HG02798 (cell line): Measurements from ENCODE around the gene CEP95.
"Not testable (repeated sequence)": the region's sequence is repeated elsewhere in the genome, so short reads cannot be mapped to it uniquely, and the experiment has no call there.

Source experiments
- ATAC-seq: cut with Tn5 transposase; IDR thresholded peaks from one replicate; pipeline ENCODE4 v1.9.1; 2021; ENCODE audit warnings: mild to moderate bottlenecking; ENCODE audit not compliant: unreplicated experiment, poor library complexity

CEP95 gene, protein sequence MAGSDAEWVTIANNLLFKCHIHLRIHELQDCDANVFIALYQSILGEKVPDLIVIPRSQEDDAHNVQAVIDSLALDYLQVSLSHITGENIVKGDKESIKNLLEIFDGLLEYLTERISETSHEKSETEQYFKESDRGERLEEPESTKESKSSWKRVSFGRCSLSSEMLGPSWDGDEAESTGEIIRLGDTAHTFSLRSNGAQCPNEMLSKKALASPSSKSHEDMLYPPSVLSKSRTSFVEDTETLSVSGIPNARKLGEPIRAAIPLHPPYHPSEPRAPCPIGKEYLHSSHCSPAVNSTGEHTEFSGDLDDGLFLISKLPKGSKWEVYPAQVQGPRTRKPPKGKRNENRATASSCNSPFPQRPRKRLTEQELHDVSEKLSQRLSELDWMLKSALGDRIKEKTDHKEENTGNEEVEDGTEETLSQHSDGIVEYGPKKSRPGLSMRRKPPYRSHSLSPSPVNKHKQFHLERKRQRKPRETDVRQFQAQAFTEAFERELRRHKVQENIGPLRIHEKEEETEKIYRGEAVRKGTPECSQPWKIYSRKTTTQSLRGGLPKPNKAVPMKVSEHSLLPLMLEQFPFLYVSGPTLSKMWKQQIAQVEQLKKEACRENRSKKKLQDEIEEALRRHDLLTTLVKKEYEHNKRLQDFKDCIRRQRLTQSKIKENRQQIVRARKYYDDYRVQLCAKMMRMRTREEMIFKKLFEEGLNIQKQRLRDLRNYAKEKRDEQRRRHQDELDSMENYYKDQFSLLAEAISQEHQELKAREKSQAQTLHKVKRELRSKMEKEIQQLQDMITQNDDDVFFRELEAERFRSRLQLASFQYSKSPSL

DNA sequence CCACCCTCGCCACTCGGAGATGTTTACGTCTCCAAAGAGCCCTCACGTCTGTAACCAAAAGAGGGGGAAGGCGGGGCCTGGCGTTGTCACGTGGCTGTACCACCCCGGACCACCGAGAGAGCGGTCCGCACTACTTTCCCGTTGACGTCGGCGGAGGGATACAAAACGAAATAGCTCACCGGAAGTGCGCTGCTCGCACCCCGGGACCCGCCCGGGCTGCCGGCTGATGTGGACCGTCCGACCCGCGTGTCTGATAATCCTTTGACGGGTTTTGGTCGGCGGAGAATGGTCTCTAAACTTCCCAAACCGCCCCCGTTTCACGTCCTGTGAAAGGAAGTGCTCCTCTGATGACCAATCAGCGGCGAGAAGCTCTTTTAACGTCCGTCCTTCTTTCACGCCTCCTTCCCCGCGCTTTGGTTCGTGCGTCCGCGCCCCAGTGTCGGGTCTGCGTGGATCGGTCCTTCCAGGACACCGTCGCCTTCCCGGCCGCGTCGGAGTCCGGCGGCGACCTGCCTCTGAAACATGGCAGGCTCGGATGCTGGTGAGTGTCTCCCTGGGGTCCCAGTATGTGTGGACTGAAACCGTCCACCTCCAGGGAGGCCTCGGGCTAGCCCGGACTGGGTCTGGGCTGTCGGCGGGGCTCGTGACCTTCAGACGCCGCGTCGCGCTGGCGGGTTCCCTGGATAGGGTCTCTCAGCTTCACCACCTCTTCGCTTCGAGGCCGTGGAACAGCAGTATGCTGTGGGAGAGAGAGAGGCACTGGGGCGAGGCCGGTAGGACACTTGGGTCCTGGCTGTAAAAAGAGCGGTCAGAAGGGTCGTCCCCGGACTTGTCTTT, at the start of gene CEP95:
Gene CEP95 (plus strand): TSS at position 402 of the 837 bp plus-strand sequence. CDS start 121 bp downstream, at position 523.
- ATAC-seq: peak; percentile 67

DNA sequence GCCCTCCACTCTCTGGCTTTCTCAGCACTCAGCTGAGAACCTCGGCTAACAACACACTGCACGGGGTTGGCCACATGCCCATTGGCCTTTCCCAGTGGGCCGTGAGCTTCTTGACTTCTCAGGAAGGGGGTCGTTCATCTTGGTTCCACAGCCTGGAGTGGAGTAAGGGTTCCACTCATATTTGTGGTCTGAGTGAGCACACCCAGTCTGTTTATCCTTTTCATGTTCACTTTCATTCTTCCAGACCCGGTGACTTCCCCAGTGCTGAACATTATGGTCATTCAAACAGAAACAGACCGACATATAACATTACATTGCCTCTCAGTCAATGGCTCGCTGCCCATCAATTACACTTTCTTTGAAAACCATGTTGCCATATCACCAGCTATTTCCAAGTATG, 49.6 kb upstream of the CEP95 start:
- no peak for ATAC-seq

DNA sequence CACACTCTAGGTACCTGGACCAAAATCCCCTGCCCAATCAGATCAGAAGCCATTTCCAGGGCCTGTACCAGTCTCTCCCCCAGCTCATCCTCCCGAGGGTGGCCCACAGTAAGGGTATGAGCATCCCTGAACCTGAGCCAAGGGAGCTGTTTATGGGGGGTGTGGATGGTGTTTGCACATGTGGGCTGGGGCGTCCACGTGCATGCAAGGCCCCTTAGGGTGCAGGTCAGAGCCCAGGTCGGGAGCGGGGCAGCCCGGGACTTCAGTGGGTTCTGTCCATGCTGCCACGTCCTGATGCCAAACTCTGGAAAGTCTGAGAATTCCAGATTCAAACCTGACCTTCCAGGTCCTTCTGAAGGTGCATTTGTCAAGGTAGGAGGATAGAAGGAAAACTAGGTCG, 48.0 kb upstream of the CEP95 start:
- ATAC-seq: no peak

DNA sequence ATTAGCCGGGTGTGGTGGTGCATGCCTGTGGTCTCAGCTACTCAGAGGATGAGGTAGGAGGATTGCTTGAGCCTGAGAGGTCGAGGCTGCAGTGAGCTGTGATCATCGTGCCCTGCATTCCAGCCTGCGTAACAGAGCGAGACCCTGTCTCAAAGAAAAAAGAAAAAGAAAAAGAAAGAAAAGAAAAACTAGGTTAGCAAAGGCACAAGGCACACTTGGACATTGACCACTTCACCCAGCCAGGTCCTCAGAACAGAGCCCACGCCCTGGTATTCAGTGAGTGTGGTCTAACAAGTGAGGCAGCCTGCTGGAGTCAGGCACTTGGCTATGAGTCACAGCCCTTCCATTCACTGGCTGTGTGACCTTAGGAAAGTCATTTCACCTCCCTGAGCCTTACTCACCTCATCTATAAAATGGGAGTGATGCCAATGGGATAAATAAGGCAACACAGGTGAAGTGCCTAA, 47.5 kb upstream of the CEP95 start:
- no peak for ATAC-seq

DNA sequence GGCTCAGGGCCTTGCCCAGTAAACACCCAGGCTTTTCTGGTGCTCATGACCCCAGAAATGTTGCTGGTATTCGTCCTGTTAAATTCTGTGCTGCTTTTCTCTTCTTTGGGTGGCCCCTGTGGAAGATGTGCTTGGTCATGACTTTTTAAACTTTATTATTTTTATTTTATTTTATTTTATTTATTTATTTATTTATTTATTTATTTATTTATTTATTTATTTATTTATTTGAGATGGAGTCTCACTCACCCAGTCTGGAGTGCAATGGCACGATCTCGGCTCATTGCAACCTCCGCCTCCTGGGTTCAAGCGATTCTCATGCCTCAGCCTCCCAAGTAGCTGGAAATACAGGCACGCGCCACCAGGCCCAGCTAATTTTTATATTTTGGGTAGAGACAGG, 47.0 kb upstream of the CEP95 start:
- not testable (repeated sequence) for ATAC-seq

DNA sequence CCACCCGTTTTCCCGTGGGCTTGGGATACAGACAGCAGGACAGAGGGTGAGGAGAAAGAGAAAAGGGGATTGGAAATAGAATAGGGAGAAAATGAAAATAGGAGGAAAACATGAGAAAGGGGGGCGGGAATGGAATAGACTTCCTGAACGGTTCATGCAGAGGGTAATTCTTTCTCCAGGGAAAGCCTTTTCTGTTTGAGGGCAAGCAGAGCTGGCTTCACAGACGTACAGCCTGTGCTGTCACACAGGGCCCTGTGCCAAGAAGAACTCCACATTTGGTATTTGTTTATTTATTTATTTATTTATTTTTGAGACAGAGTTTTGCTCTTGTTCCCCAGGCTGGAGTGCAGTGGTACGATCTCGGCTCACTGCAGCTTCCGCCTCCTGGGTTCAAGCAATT, 45.8 kb upstream of the CEP95 start:
- no peak for ATAC-seq

DNA sequence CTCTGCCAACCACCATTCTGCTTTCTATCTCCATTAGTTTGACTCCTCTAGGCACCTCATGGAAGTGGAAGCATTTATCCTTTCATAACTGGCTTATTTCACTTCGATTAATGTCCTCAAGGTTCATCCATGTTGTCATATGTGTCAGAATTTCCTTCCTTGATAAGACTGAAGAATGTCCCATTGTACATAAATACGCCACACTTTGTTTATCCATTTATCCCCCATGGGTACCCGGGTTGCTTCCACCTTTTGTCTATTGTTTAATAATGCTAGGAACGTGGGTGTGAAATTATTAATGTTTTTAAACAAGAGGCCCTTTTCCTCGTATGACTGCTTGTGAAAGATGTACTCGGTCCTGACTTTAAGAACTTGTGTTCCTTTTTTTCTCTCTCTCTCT, 45.0 kb upstream of the CEP95 start:
- no peak for ATAC-seq

DNA sequence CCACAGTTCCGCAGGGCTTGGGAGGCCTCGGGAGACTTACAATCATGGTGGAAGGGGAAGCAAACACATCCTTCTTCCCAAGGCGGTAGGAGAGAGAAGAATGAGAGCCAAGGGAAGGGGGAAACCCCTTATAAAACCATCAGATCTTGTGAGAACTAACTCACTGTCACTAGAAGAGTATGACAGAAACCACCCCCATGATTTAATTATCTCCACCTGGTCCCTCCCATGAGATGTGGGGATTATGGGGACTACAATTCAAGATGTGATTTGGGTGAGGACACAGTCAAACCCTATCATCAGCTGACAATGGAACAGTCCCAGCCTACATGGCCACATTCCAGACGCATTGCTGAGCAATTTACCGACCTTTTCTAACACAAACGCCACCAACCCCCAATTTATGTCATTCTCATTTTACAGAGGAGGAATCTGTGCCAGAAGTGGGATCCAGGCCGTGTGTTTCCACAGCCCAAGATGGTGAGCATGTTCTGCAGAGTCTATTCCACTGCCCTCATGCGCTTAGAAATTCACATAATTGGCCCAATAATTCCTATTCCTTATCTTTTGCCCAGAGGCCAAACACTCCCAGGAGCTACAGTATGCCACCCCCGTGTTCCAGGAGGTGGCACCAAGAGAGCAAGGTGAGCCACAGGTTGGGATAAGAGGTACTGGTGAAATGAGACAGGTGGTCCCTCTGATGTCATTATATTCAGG, 40.6 kb upstream of the CEP95 start:
- ATAC-seq: no peak

DNA sequence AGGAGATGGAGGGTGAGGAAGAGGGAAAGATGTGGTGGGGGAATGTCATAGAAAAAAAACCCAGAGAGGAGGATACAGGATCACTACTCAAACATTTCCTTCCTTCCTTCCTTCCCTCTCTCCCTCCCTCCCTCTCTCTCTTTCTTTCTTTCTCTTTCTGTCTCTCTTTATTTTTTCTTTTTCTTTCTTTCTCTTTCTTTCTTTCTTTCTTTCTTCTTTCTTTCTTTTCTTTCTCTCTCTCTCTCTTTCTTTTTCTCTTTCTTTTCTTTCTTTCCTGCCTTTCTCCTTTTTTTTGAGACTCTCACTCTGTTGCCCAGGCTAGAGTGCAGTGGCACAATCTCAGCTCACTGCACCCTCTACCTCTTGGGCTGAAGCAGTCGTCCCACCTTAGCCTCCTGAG, 39.9 kb upstream of the CEP95 start:
- ATAC-seq: not testable (repeated sequence)

DNA sequence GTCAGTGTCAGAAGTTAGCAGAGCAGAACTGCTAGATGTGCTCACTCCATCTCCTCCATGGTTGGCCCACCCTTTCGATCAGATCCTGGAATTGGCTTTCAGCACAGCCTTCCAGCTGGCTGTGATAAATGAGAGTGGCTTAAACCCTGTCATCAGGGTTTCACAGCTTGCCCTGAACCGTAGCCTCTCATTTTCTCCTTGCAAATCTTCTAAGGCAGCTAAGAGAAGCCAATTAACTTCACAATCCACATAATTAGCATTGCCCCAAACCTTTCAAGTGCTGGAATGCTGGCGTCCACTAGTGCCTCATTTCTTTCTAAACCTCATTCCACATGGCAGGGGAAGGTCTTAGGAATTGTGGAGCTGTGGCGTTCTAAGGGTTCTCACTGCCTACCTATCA, 36.2 kb upstream of the CEP95 start:
- no peak for ATAC-seq

DNA sequence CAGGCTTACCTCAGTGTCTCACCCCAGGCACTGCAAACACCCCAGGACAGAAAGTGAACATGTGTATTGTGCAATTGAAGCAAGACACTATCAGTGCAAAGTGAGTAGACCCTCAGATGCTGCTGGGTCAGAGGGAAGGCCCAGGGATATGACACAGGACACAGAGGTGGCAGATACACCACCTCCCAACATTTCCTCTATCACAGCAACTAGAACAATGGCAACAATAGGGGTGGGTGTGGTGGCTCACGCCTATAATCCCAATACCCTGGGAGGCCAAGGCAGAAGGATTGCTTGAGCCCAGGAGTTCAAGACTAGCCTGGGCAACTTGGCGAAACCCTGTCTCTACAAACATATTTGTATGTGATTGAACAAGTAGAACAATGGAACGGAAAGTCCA, 35.3 kb upstream of the CEP95 start:
- ATAC-seq: no peak

DNA sequence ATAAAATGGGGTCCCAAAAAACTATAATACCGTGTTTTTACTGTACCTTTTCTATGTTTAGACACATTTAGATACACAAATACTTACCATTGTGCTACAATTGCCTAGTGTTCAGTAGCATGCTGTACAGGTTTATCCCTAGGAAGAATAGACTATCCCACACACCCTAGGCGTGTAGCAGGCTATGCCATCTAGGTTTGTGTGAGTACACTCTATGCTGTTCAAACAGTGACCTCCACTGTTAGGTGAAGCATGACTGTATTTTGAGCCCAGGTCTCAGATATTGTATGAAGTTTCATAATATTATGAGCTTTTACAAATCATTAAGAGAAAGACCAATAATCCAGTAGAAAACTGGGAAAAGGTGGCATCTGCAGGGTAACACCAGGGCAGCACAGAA, 34.2 kb upstream of the CEP95 start:
- no peak for ATAC-seq

DNA sequence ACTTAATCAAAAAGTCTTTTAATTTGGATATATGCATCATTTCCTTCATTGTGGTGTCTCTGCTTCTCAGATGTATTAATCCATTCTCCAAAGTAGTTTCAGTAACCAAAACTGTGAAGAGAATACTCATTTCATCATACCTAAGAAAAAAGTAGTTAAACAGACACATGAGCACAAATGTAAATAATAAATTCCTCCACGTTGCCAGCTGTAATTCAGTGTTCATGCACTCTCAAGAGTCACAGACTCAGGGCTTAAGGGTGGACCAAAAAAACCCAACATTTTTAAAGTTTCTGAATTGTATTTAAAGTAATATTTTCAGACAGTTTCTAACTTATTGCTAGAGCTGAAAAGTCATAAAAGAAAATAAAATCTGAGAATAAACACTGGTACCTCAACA, 28.9 kb upstream of the CEP95 start:
- no peak for ATAC-seq

DNA sequence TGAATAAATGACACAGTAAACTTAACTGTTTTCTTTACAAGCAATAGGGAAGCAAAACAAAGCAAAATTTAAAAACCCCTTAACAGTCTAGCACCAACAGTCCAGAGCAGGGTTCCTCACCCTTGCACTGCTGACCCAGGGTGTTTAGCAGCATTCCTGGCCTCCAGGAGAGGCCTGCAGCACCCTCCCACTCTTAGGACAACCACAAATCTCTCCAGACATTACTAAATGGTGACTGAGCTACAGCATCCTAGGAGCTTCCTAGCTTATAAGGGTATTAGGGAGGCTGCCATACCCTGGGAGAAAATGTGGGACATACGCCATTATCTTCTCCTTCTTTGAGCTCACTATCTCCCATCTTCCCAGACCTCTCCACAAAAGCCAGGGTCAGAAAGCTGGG, 25.8 kb upstream of the CEP95 start:
- no peak for ATAC-seq

DNA sequence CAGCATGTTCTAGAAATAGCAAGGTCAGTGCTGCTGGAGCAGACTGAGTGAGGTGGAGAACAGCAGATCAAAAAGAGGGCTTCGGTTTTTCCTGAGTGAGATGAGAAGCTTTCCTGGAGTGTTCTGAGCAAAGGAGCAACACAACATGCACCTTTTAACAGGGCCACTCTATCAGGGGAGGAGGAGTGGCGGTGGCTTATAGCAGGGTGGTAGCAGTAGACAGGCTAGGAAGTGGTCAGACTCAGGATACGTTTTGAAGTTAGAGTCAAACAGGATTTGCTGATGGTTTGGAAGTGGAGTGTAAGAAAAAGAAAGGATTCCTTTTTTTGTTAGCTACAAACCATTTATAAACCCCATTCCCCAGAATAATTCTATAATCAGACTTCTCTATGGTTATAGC, 22.4 kb upstream of the CEP95 start:
- ATAC-seq: no peak

DNA sequence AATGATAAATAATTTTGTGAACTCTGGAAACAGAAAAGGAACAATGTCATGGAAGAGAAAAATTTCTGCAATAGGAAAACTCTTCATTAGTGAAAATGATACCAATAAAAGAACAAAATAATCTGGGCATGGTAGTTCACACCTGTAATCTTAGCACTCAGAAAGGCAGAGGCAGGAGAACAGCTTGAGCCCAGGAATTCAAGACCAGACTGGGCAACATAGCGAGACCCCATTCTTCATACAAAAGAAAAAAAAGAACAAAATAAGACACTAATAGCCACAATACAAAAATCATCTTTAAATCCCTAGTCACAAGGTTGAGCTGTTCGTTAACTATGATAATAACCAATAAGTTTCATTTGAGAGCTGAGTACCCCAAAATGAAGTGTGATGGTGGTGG, 18.5 kb upstream of the CEP95 start:
- no peak for ATAC-seq

DNA sequence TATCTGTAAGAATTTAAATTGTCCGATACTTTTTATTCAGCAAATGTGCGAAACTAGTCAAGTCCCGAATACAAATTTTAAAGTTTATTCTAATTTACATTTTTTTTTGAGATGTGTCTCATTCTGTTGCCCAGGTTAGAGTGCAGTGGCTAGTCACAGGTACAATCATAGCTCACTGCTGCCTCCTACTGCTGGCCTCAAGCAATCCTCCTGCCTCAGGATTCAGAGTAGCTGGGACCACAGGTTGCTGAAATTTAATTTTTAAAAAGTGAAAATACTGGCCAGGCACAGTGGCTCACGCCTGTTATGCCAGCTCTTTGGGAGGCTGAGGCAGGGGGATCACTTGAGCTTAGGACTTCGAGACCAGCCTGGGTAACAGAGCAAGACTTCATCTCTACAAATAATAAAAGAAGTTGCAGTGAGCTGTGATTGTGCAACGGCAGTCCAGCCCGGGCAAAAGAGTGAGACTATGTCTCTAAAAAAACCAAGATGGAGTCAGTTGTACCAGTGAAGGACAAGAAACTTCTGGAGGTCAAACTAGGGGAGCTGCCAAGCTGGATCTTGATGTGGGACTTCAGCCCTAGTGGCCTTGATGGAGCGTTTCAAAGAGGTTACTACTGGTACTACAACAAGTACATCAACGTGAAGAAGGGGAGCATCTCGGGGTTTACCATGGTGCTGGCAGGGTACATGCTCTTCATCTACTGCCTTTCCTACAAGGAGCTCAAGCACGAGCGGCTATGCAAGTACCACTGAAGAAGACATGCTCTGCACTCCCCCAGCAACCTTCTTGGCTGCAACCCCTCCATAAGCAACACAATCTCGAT, 15.5 kb upstream of the CEP95 start:
- no peak for ATAC-seq

DNA sequence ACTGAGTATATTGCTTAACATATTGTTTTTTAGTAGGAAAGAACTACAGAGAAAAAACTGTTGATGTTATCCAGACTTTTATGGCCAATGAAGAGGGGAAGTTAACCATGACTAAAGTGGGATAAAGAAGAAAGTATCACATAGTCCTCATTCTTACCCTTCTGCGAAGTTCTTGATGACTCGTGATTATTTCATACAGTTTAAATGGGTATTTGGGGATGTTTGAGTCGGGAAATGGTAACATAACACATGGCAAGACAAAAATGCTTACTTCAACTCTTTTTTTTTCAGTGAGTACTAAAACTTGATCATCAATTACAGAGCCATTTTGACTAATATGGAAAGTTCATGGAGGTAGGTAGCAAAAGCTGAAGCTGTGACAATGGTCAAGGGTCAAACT, 14.8 kb upstream of the CEP95 start:
- no peak for ATAC-seq

DNA sequence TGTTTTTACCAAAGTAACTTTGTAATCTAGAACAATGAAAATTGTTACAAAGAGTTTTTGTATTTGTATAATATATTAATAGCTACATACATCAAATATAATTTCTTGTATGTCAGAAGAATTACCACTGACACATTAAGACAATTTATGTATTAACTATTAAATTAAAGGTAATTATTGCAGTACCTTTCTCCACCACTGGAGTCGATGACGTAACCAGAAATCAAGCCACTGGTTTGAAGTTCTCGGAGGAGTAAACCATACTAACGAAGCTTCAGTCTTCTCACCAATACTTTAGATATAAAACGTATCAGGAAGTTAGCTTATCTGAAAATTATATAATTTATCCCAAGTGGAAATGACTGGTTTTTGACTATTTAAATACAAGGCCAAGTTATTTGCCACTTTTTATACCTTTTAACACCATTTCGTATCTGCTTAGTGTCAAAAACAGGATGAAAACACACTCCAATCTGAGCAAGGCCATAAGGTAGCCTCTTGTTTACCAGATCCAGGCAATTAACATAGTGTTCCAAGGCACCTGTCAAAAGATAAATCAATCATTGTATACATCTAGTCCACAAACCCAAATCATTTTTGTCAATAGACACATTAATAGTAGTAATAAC, 14.2 kb upstream of the CEP95 start:
- no peak for ATAC-seq
